Ectodermal cell (in vitro differentiated cells): ENCODE results near the gene MAP4K3.
"Not testable (repeated sequence)": the region's sequence is repeated elsewhere in the genome, so short reads cannot be mapped to it uniquely, and the experiment has no call there.

ENCODE experiments used
- H3K27ac ChIP-seq: 2 replicates; pipeline ENCODE4 v1.7.0; 2013; ENCODE audit warnings: mild to moderate bottlenecking, low read depth, low read length; ENCODE audit not compliant: insufficient read depth, poor library complexity, severe bottlenecking
- H3K27me3 ChIP-seq: 2 replicates; pipeline ENCODE4 v1.7.0; 2013; ENCODE audit warnings: mild to moderate bottlenecking, low read length; ENCODE audit not compliant: insufficient read depth, control insufficient read depth, poor library complexity, severe bottlenecking
- H3K36me3 ChIP-seq: one replicate; pipeline ENCODE4 v1.7.0; 2013; ENCODE audit warnings: low read length; ENCODE audit not compliant: control insufficient read depth, insufficient read depth
- H3K4me1 ChIP-seq: one replicate; pipeline ENCODE4 v1.7.0; 2013; ENCODE audit warnings: low read length; ENCODE audit not compliant: control insufficient read depth, insufficient read depth
- H3K4me3 ChIP-seq: 2 replicates; pipeline ENCODE4 v1.7.0; 2013; ENCODE audit warnings: low read depth, low read length, control low read depth; ENCODE audit not compliant: insufficient read depth
- H3K9me3 ChIP-seq: 2 replicates; pipeline ENCODE4 v1.7.0; 2013; ENCODE audit warnings: mild to moderate bottlenecking, low read length, moderate library complexity; ENCODE audit not compliant: control insufficient read depth
- WGBS, 2 experiments: methylation state at CpG; one replicate each; pipeline ENCODE4 v1.1.7; 2013; ENCODE audit warnings: missing lambda C conversion rate in 2 of 2; 5-methylcytosine and 5-hydroxymethylcytosine counted together

MAP4K3 gene

DNA sequence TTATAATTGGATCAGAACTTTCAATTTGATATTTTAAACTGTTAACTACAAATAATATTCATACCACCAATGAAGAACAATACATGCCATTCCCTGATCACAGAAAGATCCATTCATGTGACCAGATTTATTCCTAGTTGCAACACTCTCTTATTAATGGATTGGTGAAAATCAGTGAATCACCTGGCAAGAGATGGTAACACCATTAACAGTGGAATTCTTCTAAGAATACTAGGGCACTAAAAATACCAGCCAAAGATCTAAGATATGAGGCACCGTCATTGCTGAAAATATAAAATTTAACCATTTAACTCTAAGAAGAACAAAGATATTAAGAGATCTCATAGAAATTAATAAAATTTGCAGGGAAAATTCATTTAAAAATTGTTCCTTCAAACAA is 58.1 kb downstream of the MAP4K3 start:
- Histone ChIP-seq H3K4me1 (no peaks in the 10 kb centered on the region), H3K9me3 (no peaks in the 10 kb centered on the region), H3K27ac (no peak overlapping the region), H3K4me3 (no peak overlapping the region), H3K36me3 (peaks cover 8% of the 10 kb centered on the region), H3K27me3 (no peaks in the 10 kb centered on the region)
- no CpG with 5 or more reads among the region's 1 CpG for WGBS, 2 experiments

DNA sequence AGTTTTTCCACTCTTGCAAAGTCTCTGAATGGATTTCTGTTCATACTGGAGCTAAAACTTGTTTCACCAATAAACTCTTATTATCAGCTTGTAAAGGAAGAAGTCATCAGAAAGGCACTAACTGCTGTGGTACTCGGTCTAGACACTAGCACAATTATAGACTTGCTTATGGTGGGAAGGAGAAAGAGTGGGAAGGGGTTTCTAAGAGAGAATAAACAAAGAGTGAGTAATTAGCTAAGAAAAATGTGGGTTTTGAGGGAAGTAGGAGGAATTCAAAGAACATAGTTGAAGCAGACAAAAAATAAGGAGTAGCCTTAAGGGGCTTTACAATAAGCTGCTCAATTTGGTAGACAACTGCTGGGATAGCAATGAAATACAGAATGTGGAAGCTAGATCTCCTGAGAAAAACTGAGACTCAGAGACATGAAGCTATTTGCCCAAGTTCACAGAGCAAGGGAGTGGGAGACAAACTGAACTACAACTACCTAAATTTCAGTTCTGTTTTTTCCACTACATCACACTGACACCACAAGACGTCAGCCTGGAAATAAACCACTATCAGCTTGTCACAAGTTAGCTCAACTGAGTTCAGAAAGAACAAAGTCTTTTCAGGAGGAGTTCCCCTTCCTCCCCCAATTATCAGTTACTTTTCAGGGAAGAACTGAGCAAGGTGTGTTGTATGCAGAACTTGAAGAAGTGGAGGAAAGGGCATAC is 59.7 kb downstream of the MAP4K3 start:
- 69 to 76% methylated on average over 2 of the region's 2 CpGs for WGBS, 2 experiments

DNA sequence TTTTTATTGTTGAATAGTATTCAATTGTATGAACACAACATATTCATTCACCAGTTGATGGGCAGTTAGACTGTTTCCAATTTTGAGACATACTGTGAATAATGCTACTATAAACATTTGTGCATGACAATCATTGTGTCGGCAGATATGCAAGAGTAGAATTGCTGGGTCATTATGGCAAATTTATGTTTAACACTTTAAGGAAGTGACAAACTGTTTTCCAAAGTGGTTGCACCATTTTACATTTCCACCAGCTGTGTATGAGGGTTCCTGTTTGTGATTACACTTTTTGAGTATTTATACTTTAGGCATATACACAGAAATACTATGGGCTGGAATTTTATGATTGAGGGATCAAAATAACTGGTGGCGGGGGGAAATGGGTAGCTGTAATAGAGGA is 61.2 kb downstream of the MAP4K3 start:
- 95 to 100% methylated on average over 2 of the region's 2 CpGs for WGBS, 2 experiments
- no peaks in the 10 kb centered on the region for H3K4me1 ChIP-seq
- H3K4me3 ChIP-seq = no peak overlapping the region
- no peaks in the 10 kb centered on the region for H3K27me3 ChIP-seq
- no peaks in the 10 kb centered on the region for H3K9me3 ChIP-seq
- H3K27ac ChIP-seq = no peak overlapping the region
- H3K36me3 ChIP-seq = peaks cover 8% of the 10 kb centered on the region

More for the DNA sequence above, 59.7 kb downstream of the MAP4K3 start:
- H3K27me3 ChIP-seq = no peaks in the 10 kb centered on the region
- H3K27ac ChIP-seq = peak overlapping the region; percentile 28
- no peaks in the 10 kb centered on the region for H3K4me1 ChIP-seq
- no peak overlapping the region for H3K4me3 ChIP-seq
- H3K9me3 ChIP-seq = no peaks in the 10 kb centered on the region
- H3K36me3 ChIP-seq = peaks cover 8% of the 10 kb centered on the region

DNA sequence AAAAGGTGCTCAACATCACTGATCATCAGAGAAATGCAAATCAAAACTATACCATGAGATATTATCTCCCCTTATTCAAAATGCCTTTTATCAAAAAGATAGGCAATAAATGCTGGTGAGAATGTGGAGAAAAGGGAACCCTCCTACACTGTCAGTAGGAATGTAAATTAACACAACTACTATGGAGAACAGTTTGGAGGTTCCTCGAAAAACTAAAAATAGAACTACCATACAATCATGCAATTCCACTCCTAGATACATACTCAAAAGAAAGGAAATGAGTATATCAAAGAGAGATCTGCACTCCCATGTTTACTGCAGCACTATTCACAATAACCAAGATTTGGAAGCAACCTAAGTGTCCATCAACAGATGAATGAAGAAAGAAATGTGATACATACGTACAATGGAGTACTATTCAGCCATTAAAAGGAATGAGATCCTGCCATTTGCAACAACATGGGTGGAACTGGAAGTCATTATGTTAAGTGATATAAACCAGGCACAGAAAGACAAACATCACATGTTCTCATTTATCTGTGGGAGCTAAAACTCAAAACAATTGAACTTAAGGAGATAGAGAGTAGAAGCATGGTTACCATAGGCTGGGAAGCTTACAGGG is 63.8 kb downstream of the MAP4K3 start:
- Histone ChIP-seq H3K4me3 (no peak overlapping the region), H3K9me3 (no peaks in the 10 kb centered on the region), H3K27ac (no peak overlapping the region), H3K36me3 (peaks cover 8% of the 10 kb centered on the region), H3K27me3 (no peaks in the 10 kb centered on the region), H3K4me1 (no peaks in the 10 kb centered on the region)
- 38 to 40% methylated on average over 2 of the region's 2 CpGs for WGBS, 2 experiments

DNA sequence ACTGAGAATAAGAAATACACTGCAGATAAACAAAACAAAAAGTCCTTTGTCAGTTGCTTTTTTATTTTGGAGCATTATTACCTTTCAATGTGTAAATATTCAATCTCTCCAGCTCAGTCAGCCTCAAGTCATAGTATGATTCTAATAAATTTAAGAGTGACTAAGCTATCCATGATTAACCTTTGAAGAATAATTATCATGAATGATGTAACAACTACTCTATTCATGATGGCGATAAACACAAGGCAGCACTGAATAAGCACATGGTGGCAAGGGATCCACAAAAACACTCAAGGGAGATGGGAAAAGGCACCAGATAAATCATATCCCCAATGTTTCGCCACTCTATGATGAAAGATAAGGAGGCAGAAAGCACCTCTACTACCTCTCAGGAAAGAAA is 67.0 kb downstream of the MAP4K3 start:
- Histone ChIP-seq H3K9me3 (no peaks in the 10 kb centered on the region), H3K36me3 (no peaks in the 10 kb centered on the region), H3K27me3 (no peaks in the 10 kb centered on the region), H3K27ac (no peak overlapping the region), H3K4me3 (no peak overlapping the region), H3K4me1 (no peaks in the 10 kb centered on the region)
- 96 to 100% methylated on average over 1 to 2 of the region's 2 CpGs for WGBS, 2 experiments

DNA sequence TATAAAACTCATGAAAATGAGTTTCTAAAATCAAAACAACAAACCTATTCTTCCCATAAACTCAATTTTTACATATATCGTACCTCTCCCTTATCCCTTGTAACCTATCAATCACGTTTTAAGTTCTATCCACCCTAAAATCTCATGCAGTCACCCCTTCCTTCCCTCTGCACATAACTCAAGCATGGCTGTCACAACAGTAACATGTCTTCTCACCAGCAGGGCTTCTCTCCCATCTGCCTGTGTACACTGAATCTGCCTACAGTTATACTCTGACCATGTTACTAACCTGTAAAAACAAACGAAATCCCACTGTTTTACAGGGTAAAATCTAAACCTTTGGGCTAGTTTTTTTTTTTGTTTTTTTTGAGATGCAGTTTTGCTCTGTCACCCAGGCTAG is 68.2 kb downstream of the MAP4K3 start:
- H3K4me1 ChIP-seq = no peaks in the 10 kb centered on the region
- no peaks in the 10 kb centered on the region for H3K36me3 ChIP-seq
- H3K9me3 ChIP-seq = no peaks in the 10 kb centered on the region
- no peak overlapping the region for H3K4me3 ChIP-seq
- WGBS, 2 experiments = 90 to 92% methylated on average over 2 to 3 of the region's 3 CpGs
- no peaks in the 10 kb centered on the region for H3K27me3 ChIP-seq
- no peak overlapping the region for H3K27ac ChIP-seq

DNA sequence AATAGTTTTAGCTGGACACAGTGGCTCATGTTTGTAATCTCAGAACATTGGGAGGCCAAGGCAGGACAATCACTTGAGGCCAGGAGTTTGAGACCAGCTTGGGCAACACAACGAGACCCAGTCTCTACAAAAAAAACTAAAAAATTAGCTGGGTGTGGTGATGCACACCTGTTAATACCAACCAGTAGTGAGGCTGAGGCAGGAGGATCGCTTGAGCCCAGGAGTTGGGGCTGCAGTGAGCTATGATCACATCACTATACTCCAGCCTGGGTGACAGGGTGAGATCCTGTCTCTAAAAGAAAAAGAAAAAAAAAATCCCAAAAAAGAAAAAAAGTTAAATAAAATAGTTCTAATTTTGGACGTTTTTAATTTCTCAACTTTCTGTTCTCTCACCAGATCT is 68.7 kb downstream of the MAP4K3 start:
- H3K27me3 ChIP-seq = no peaks in the 10 kb centered on the region
- H3K27ac ChIP-seq = no peak overlapping the region
- H3K4me3 ChIP-seq = no peak overlapping the region
- H3K9me3 ChIP-seq = no peaks in the 10 kb centered on the region
- no peaks in the 10 kb centered on the region for H3K4me1 ChIP-seq
- no peaks in the 10 kb centered on the region for H3K36me3 ChIP-seq
- 77 to 94% methylated on average over 2 to 3 of the region's 3 CpGs for WGBS, 2 experiments

DNA sequence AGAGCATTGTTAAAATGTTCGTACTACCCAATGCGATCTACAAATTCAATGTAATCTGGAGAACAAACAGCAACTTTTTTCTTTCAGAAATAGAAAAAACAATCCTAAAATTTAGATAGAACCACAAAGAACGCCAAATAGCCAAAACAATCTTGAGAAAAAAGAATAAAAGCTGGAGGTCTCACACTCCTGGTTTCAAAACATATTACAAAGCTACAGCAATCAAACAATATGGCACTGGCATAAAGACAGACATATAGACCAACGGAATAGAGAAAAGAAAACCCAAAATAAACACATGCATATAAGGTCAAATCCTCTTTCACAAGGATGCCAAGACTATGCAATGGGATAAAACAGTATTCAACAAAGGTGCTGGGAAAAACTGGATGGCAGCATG is 74.5 kb downstream of the MAP4K3 start:
- no peaks in the 10 kb centered on the region for H3K27me3 ChIP-seq
- H3K4me1 ChIP-seq = no peaks in the 10 kb centered on the region
- no peak overlapping the region for H3K4me3 ChIP-seq
- peaks cover 13% of the 10 kb centered on the region for H3K36me3 ChIP-seq
- no peak overlapping the region for H3K27ac ChIP-seq
- 92% methylated on average over 4 of the region's 4 CpGs for WGBS, 2 experiments
- no peaks in the 10 kb centered on the region for H3K9me3 ChIP-seq

DNA sequence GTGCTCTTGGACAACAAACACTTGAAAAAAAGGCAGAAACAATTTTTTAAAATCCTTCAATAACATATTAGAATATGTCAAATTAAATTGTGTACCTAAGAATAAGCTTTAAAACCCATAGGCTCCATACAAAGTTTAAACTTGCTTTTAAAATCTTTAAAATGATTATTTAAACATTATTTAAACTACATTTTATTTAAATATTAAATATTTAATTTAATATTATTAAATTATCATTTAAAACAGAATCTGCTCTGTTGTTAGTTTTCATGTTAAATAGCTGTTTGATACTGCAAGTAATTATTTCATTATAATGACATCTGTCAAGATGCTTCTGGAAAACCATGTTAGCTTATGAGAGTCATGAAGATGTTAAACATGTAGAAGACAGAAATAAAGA is 75.6 kb downstream of the MAP4K3 start:
- H3K27ac ChIP-seq = no peak overlapping the region
- no peaks in the 10 kb centered on the region for H3K4me1 ChIP-seq
- no peaks in the 10 kb centered on the region for H3K9me3 ChIP-seq
- no peak overlapping the region for H3K4me3 ChIP-seq
- peaks cover 13% of the 10 kb centered on the region for H3K36me3 ChIP-seq
- no peaks in the 10 kb centered on the region for H3K27me3 ChIP-seq

DNA sequence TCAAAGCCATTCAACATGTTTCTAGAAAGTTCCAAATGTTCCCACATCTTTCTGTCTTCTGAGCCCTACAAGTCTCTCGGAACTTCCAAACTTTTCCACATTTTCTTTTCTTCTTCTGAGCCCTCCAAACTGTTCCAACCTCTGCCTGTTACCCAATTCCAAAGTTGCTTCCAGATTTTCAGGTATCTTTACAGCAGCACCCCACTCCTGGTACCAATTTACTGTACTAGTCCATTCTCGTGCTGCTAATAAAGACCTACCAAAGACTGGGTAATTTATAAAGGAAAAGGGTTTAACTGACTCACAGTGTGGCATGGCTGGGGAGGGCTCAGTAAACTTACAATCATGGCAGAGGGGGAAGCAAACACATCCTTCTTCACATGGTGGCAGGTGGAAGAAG is 76.7 kb downstream of the MAP4K3 start:
- WGBS, 2 experiments = 93 to 96% methylated on average over 2 of the region's 2 CpGs
- H3K27ac ChIP-seq, H3K27me3 ChIP-seq, H3K9me3 ChIP-seq, H3K4me3 ChIP-seq, H3K4me1 ChIP-seq: not testable (repeated sequence)
- peaks cover 13% of the 10 kb centered on the region for H3K36me3 ChIP-seq
